ENCODE data around the gene ITSN1.

Gene ITSN1

DNA sequence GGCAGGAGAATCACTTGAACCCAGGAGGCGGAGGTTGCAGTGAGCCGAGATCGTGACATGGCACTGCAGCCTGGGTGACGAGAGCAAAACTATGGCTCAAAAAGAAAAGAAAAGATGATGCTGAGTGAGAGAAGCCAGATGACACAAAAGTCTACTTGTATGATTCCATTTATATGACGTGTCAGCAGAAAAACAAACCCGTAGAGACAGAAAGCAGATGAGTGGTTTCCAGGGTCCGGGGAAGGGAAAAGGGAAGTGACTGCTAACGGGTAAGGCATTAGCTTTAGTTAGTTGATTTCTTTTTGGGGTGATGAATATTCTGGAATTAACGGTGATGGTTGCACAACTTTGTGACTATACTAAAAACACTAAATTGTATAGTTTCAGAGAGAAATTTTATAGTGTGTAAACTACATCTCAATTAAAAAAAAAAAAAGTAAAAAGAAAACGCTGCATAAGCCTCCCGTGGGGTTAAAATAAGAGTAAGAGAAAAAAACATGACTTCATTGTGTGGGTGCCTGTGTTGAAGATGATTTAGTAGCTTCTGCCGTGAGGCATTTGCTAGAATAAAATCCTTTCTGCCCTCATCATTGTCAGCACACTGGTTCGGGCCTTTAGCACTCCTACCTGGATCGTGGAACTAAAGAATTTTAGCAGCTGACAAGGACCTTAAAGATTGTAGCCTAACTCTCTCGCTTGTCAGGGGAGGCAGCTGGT is 298.0 kb downstream of the ITSN1 start:
- no peak for DNase-seq

DNA sequence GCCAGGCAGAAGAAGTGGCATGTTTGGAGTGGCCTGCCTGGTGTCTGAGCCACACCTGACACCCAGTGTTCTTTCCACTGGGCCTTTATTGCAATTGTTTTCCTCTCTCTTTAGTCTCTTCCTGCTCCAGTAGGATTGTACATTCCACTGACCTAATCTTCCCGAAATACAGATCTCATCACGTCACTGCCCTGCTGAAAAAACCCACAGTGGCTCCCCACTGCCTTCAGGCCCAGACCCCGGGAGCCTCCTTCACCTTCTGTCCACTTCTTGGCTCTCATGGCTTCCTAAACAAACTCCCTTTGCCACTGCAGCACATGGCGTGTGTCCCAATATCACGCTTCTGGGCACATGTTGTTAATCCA is 298.6 kb downstream of the ITSN1 start:
- no peak for DNase-seq

GRCh38 chr21:33942426-33942825 is 300.1 kb downstream of the ITSN1 start:
- DNase-seq: no peak

DNA sequence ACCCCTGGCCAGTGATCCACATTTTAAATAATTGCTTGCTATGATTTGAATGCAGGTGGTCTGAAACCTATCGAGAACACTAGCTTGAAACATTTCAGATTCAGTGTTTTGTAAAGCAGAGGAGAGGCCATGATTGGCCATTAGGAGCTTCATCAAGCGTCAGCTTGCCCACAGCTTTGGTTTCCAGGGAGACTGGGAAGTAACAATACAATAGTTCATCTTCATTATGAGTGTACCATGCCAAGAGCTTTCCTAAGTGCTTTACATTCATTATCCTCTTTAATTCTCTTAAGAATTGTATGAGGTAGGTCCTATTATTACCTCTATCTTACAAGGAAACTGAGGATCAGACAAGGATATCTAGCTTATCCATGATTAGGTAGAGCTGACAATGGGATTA is 301.0 kb downstream of the ITSN1 start:
- no peak for DNase-seq

- DNase-seq: no peak
These were observed 302.0 kb downstream of the ITSN1 start for GRCh38 chr21:33944185-33944763.

GRCh38 chr21:33945652-33946270 is 303.5 kb downstream of the ITSN1 start:
- DNase-seq: peak; percentile 7

DNA sequence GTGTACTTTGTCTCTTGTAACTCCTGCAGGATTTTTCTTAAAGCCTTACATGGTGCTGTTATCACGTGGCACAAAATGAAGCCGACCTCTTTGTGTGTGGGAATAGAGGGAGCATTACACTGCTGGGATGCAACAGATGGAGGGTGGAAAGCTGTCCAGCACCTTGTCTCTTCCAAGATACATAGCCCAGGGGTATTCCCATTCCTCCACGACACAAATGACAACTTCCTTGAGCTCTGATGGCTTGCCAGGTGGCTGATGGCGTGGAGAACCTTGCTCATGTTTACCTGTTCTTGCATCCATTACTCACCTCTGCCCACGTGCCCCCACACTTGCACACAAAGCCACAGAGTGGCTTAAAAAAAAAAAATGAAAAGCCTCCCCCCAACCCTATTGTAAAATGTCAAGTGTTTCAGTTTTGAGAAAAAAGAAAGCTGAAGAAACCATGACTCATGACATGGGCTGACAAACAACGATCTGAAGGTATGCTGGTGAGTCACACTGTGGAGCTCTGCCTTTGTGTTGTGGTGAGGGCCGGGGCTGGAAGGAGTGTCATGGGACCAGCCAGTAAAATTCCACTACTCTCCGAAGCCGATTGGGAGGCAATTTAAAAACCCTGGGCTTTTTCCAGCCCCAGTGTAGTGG is 305.3 kb downstream of the ITSN1 start:
- DNase-seq: no peak

DNA sequence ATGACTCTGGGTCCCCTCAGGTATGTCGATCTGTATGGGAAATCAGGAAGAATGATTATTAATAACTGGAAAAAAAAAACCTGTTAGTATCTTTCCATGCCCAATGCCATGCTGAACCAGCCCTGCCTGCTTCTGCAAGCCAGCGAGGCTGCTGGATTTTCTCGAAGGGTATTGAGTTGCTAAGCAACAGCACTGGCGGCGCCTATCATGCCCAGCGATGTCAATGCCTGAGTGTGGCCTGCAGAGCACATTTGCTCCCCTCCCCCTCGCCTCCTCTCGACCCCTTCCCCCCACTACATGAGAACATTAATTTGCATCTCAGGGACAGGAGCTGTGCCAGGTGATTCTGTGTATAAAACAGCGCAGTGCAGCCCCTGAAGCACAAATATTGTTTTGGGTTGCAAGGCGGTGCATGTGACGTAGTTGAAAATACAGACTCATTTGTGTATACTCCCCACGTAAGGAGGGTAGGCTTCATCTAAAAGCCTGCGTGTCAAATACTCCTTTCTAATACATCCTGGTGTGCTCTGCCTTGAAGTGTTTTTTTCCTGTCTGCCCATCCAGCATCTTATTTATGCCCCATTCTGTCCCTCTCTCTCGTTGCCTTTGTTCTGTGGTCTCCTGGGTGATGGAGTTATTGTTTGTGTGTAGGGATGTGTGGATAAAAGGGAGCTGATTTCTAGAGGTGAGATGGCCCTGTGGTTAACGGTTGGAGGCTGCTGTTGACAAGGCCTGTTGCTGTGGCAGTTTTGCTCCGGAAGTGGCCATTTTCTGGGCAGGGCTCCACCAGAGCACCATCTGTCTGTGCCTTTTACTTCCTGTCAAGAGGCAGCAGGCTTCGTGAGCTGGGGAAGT is 306.0 kb downstream of the ITSN1 start:
- DNase-seq: peak; percentile 43

GRCh38 chr21:33948951-33949444 is 306.7 kb downstream of the ITSN1 start:
- no peak for DNase-seq

Data from GF-D8 (cell line).